ENCODE data around the gene ZSWIM3.
"Not testable (repeated sequence)": the region's sequence is repeated elsewhere in the genome, so short reads cannot be mapped to it uniquely, and the experiment has no call there.

ZSWIM3 gene
- 2.0 to 9.1 (median 3.8) reads per million in 4 donors for total RNA-seq

DNA sequence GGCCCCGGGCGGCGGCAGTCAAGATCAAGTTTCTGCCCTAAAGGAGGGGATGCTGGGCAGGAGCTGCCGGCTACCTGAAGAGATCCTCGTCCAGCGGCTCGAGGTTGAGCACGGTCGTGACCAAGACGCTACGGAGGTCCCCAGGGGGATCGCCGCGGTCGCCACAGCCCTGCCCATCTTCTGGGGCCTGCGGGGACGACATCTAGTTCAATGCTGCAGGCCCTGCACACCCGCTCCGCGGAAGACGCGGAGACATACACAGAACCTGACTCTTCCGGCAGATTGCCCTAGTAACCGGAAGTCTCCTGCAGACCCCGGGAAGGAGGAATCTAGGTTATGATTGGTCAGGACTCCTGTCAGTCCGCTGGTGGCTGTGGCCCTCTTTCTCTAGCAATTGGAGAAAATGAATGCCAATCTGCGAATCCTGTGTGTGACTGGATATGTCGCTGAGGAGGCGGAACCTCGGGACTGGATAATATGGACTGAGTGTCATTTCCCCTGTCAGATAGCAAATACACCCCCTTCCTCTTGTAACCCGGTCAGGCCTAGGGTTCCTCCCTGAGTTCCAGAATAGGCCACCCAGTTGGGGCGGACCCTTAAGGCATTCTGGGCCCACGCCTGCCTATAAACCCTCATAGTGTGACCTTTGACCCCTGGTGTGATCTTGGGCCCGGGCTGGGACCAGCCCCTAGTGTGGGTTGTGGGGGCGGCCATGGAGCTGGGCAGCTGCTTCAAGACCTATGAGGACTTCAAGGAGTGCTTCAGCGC, at the start of gene ZSWIM3, which contains the start of gene ACOT8:
ZSWIM3 (plus strand) TSS at position 501 of the 768 bp plus-strand sequence; CDS start at position 713, 212 bp downstream.
ACOT8 (minus strand) TSS at position 279 of the 768 bp plus-strand sequence; CDS start at position 202, 77 bp downstream.
- DNase-seq = peak; percentile 78 to 99 (median 91)

DNA sequence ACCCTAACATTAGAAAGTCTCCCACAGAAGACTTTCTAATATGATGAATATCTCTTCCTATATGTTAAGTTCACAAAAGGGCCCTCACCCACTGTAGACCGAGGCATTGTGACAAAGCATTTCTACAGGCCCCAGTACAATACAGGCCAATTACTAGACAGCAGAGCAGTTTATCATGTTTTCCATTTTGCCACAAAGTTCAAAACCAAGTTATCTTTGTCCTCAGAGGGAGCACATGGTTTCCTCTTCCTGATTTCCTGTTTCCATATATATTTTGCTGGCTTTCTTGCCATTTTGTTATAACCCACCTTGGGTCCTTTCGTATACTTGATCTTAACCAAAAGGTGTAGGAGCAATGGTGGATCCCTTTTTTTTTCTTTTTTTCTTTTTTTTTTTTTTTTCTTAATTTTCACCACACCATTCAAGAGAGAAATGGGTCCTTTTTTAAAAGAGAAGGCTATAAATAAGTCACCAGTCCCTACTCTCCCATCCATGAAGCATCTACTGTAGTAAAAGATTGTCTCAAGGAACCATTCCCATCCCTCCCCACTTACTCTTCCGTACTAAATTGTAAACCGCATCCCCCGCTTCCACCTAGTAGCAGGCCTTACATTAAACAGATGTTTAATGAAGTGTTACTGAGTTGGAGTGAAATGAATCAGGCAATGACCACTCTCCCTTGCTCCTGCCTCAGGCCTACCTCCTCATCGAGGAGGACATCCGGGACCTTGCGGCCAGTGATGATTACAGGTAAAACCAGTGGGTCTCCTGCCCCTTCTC, 47.0 kb upstream of the ZSWIM3 start:
- DNase-seq = no peak

GRCh38 chr20:45812157-45813005, 45.0 kb upstream of the ZSWIM3 start, which contains the start of gene UBE2C:
Gene UBE2C, plus strand, starts transcription at chr20:45812644. Its CDS starts 52 bp downstream, at chr20:45812696.
- DNase-seq = peak; percentile 82 to 98 (median 91)

- no peak for DNase-seq
Observed at GRCh38 chr20:45813006-45813340, 44.4 kb upstream of the ZSWIM3 start.

DNA sequence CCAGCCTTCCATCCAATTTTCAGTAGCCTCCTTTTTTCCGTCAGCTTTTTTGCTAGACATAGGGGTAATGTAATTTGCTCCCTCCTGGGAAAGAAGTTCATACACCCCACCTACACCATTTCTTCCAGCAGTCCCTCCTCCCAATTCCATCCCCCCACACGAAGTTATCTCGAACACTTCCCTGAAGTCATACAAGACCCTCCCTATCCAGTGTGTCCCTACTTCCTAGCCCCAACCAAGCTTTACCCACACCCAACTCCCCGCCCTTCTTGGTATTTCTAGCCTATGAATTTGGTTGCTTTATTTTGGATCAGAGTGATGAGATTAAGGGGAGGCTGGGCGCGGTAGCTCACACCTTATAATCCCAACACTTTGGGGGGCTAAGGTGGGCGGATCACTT, 43.9 kb upstream of the ZSWIM3 start:
- no peak for DNase-seq

GRCh38 chr20:45814314-45814713, 43.1 kb upstream of the ZSWIM3 start:
- no peak for DNase-seq

DNA sequence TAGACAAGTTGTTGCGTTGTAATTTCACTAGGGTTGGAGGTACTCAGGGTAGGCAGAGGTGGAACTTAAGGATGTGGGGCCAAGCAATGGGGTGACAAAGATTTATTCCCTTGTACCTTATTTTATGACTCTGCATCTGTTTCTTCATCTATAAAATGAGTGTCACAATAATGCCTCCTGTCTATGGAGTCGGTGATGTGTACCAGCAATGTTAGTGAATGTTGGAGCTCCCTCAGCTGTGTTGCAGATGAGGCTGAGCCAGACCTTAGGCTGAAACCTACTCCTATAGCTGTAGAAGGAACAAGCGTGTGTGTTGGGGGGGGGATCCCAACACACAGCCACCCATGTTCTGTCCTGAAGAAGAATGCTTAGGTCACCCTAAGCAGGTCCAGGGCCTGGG, 40.5 kb upstream of the ZSWIM3 start:
- no peak for DNase-seq

GRCh38 chr20:45817376-45818194, 39.8 kb upstream of the ZSWIM3 start:
- no peak for DNase-seq

DNA sequence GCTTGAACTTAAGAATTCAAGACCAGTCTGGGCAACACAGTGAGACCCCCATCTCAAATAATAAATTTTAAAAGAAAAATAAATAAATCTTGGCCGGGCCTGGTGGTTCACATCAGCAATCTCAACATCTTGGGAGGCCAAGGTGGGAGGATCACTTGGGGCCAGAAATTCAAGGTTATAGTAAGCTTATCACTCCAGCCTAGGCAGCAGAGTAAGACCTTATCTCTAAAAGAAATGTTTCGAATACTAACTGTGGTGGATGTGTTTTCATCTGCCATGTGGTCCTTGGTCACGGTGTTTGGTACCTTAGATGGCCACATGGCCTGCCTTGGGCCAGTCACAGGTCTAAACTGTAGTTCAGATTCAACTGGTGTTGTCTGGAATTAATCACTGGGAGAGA, 39.2 kb upstream of the ZSWIM3 start:
- DNase-seq = no peak

- DNase-seq = no peak
Observed at GRCh38 chr20:45819466-45819865, 37.9 kb upstream of the ZSWIM3 start.

DNA sequence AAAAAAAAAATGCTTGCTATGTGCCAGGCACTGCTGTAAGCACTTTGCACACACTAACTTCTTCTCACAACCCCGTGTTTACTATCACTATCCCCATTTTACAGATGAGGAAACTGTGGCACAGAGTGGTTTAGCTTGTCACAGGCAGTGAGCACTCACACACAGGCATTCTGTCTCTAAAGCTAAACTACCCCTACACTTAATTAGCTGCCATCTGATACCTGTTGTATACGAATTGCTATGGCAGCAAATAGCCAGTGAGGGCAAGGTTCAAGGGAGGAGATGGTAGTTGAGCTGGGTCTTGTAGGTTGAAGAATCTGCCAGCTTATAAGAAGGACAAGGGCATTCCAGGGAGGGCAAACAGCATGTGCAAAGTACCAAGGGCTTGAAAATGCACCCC, 35.5 kb upstream of the ZSWIM3 start:
- no peak for DNase-seq

- no peak for DNase-seq
Observed at GRCh38 chr20:45822857-45823256, 34.6 kb upstream of the ZSWIM3 start.

DNA sequence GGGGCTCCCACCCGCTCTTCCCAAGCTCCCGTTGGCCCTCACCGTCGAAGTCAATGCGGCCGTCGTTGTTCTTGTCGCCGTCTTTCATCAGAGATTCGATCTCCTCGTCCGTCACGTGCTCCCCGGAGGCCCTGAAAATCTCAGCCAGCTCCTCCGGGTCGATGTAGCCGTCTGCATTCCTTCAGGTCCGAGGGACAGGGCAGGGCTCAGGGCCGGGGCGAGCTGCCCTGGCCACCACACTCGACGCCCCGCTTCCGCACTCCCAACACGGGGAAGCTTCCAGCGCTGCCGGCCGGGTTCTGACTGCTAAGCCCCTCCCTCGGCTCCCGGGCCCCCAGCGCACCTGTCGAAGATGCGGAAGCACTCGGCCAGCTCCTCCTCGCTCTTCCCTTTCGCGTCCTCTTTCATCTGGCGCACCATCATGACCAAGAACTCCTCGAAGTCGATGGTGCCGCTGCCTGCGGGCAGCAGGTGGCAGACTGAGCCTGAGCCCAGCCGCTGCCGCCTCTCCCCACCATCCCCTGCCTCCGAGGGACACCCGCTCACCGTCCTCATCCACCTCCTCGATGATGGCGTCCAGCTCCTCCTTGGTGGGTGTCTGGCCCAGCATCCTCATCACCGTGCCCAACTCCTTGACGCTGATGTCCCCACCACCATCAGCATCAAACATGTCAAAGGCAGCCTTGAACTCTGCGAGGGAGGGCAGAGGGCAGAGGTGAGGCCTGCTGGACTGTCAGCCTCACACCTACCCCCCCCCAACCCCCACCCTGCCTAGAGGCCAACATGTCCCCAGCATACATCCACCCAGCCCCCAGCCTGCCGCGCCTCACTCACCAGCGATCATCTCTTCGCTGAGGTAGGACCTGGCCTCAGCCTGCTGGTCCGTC, 33.2 kb upstream of the ZSWIM3 start:
- DNase-seq = peak in 4 of 5 donors; percentile 28 to 64 (median 34)

- no peak for DNase-seq
Observed at GRCh38 chr20:45826381-45827019, 30.9 kb upstream of the ZSWIM3 start.

GRCh38 chr20:45827030-45827652, 30.3 kb upstream of the ZSWIM3 start, which contains the start of gene TNNC2:
Gene TNNC2, minus strand, starts transcription at chr20:45827312. Its CDS starts 64 bp downstream, at chr20:45827248.
- DNase-seq = no peak

- DNase-seq = no peak
Observed at GRCh38 chr20:45827712-45828111, 29.7 kb upstream of the ZSWIM3 start.

- DNase-seq = no peak
Observed at GRCh38 chr20:45828589-45828988, 28.8 kb upstream of the ZSWIM3 start.

GRCh38 chr20:45829673-45830106, 27.7 kb upstream of the ZSWIM3 start:
- not testable (repeated sequence) for DNase-seq

DNA sequence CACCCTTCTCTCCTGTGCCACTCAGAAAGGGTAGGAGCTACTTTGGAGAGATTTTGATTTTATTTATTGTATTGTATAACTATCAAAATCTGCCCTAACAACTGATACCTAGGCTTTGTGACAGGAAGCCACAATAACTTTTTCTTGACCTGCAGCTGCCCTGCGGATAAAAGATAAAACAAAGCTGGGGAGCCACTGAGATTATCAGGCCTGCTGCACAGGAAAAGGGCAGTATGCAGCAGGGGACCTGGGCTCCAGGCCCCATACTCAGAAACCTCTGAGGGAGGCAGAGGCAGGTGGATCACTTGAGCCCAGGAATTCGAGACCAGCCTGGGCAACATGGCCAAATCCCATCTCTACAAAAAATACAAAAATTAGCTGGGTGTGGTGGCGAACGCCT, 24.8 kb upstream of the ZSWIM3 start:
- no peak for DNase-seq
